ENCODE measurements around the gene PROM1.

DNA sequence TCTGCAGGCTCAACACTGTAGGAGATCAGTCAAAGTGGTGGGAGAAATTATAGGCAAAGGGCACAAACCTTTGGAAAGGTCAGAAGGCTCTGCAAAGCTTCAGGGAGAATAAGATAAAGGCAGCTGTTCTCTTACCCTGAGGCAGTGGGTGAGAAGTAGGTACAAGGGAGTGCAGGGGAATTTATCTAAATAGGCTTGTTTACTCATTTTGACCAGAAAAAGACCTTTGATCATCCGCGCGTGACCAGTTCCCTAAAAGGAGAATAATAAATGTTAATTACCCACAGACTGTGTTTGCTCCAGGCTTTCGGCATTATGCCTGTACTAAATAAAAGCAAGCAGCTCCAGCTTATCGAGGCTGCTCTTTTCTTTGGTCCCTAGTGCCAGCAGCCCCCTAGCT is 130.2 kb downstream of the PROM1 start:
- TF ChIP-seq FOXM1 (IDR thresholded peaks at IDR 0.05; ENCODE audit: borderline replicate concordance), result no peak
- TF ChIP-seq BHLHE40 (IDR thresholded peaks at IDR 0.05; ENCODE audit: borderline replicate concordance), result no peak
- TF ChIP-seq, protein P1, sequence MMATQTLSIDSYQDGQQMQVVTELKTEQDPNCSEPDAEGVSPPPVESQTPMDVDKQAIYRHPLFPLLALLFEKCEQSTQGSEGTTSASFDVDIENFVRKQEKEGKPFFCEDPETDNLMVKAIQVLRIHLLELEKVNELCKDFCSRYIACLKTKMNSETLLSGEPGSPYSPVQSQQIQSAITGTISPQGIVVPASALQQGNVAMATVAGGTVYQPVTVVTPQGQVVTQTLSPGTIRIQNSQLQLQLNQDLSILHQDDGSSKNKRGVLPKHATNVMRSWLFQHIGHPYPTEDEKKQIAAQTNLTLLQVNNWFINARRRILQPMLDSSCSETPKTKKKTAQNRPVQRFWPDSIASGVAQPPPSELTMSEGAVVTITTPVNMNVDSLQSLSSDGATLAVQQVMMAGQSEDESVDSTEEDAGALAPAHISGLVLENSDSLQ (IDR thresholded peaks at IDR 0.05), result no peak
- TF ChIP-seq HDGF (IDR thresholded peaks at IDR 0.05; ENCODE audit: borderline replicate concordance), result no peak
- TF ChIP-seq ARNT (IDR thresholded peaks at IDR 0.05), result no peak
- no peak for TF ChIP-seq FOXA1 (IDR thresholded peaks at IDR 0.05)
- TF ChIP-seq FOXK2 (IDR thresholded peaks at IDR 0.05), result no peak
- no peak for TF ChIP-seq TARDBP (IDR thresholded peaks at IDR 0.05)
- no peak for TF ChIP-seq SUZ12 (IDR thresholded peaks at IDR 0.05)
- no peak for TF ChIP-seq L3MBTL2 (conservative IDR thresholded peaks at IDR 0.05)
- TF ChIP-seq NFRKB (IDR thresholded peaks at IDR 0.05), result no peak
- TF ChIP-seq ZNF384 (IDR thresholded peaks at IDR 0.05), result no peak
